Measurements from ENCODE around the gene FBXO36.
A peak's percentile ranks its signal among the peaks of the same experiment; 100 is the strongest.

FBXO36 gene

GRCh38 chr2:229970406-229970805, 48.1 kb downstream of the FBXO36 start:
- DNase-seq (ENCODE audit: low spot score): no peak

- no peak for DNase-seq (ENCODE audit: low spot score)
These were observed 49.0 kb downstream of the FBXO36 start for GRCh38 chr2:229971298-229971790.

DNA sequence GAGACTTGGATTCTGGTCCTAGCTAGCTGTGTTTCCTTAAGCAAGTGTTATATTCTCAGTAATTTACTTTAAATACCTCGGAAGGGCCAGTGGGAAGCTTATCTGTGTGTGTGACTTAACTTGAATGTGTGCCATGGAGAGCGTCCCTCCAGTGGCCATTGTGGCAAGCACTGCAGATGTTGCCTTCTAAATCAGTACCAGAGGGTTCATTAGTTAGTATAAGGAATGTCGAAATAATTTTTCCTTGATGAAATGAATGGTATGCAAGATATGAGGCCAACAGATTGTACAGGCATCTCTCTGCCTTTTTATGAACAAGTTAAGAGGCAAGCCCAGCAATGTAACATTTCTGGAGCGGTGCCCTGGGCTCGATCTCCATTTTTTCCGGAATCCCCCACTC, 52.0 kb downstream of the FBXO36 start:
- no peak for DNase-seq (ENCODE audit: low spot score)

- DNase-seq (ENCODE audit: low spot score): peak; percentile 24
These were observed 58.3 kb downstream of the FBXO36 start for GRCh38 chr2:229980431-229981184.

- no peak for DNase-seq (ENCODE audit: low spot score)
These were observed 70.9 kb downstream of the FBXO36 start for GRCh38 chr2:229993236-229993635.

DNA sequence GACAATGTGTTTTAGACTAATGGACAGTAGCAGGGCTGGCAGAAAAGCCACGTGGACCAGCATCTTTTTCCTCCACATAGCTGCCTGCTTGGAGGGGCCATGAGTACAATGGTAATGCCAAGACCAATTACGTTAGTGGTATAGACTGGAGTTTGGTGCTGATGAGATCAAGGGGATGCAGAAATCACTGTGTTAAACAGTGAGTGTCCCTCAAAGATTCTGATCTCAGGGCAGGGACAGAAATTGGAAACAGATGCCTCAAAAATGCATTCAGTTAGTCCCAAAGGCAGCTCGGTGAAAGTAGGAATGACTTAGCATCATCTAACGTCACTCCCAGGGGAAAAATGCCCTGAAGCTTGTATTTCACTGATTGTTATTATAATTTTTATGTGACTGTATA, 74.0 kb downstream of the FBXO36 start:
- DNase-seq (ENCODE audit: low spot score): no peak

GRCh38 chr2:229997565-229997964, 75.3 kb downstream of the FBXO36 start:
- no peak for DNase-seq (ENCODE audit: low spot score)

DNA sequence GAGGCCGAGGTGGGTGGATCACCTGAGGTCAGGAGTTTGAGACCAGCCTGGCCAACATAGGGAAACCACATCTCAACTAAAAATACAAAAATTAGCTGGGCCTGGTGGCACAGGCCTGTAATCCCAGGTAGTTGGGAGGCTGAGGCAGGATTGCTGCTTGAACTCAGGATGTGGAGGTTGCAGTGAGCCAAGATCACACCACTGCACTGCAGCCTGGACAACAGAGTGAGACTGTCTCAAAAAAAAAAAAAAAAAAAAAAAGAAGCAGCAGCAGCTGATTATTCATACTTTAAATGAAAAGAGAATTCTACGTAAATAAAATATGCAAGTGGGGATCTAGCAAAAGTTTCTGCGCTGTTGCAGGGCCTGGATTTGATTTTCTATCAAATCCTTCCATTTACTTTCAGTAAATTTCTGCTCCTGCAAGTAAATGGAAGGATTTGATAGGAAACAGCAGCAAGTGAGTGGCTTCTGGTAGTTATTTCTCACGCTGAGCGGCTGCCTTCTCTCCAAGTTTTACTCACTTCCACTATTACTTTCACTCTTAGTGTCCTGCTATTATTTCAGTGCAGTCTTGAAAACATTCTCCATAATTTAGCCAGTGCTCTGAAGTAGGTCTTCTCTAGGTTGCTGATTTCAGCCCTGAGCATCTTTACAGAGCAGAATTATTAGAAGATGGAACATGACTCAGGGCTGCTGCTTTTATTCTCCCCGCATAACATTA, 78.0 kb downstream of the FBXO36 start:
- DNase-seq (ENCODE audit: low spot score): peak; percentile 17

DNA sequence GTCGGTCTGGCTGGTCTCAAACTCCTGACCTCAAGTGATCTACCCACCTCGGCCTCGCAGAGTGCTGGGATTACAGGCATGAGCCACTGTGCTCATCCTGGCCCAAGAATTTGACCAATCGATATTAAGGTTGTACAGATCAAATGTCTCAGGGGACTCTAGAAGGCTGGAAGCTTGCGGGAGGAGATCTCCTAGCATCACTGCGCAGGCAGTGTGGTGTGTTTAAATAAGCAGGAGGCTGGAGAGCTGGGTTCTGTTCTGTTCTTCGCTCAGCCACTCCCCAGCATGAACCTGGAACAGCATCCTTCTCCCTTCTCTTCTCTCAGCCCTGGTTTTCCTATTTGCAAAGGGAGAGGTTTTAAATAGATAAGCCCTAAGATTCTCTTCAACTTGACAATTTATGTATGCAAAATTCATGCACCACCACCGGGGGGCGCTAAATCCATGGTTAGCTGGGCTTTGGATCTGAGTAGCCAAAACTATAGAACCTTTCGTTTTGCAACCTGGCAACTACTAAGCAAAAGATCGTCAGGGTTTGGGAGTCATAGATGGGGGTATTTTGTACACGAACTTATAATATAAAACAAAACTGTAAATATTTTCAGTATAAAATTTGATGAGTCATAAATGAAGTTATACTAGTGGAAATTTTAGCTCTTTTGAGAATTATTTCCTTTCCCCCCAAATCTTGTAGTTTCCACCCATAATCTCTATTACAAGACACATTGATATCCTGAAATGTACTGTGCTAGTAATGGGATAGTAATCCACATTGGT, 85.8 kb downstream of the FBXO36 start:
- peak; percentile 77 for DNase-seq (ENCODE audit: low spot score)

DNA sequence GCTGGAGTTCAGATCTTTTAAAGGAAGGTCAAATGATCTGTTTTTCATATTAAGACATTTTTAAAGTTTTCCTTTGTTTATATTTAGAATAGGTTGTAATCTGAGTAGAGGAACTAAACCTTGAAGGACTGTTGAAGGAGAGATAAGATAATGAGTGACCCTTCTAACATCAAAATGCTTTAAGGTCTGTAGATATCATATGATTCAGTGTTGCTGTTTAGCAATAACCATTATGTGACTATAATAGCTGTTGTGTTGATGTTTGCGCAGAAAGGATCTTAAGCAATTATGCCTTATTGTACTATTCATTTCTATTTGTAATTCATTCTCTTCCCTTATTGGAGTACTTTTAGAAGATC, 86.4 kb downstream of the FBXO36 start:
- DNase-seq (ENCODE audit: low spot score): no peak

GRCh38 chr2:230010501-230010900, 88.2 kb downstream of the FBXO36 start:
- no peak for DNase-seq (ENCODE audit: low spot score)

- no peak for DNase-seq (ENCODE audit: low spot score)
These were observed 89.3 kb downstream of the FBXO36 start for GRCh38 chr2:230011617-230012016.

DNA sequence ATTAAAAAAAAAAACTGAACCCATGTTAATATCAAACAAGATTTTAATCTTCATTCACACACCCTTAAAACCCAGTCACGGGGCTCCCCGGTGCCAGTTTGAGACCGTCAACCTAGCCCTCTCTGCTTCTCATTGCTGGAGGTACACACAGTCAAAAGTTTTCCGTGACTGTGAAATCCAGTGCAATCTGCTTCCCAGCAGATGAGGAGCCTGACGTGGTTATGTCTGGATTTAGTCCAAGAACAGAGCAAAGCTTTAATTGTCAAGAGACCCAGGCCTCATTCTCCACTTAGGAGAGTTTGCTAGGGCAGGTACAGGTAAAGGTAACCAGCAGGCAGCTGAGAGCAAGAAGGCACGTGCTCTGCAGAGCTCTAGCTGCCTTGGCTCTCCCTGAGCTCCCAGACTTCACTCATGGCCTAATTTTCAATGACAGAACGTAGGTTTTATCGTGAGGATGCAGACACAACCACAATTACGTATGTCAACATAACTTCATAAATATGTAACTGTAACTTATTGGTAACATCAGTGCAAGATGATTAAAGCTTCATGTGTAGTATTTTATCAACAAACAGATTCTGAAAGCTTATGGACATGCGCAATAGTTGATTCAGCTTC, 90.1 kb downstream of the FBXO36 start:
- no peak for DNase-seq (ENCODE audit: low spot score)

GRCh38 chr2:230016844-230017243, 94.5 kb downstream of the FBXO36 start:
- DNase-seq (ENCODE audit: low spot score): no peak

DNA sequence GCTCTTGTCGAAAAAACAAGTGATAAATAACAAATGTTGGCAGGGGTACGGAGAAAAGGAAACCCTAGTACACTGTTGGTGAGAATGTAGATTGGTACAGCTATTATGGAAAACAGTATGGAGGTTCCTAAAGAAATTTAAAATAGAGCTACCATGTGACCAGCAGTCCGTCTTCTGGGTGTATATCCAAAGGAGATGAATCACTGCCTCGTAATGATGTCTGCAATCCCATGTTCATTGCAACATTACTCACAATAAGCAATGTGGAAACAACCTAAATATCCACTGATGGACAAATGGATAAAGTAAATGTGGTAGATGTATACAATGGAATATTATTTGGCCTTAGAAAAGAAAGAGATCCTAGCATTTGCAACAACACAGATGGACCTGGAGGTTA, 95.8 kb downstream of the FBXO36 start:
- no peak for DNase-seq (ENCODE audit: low spot score)

GRCh38 chr2:230019742-230020141, 97.4 kb downstream of the FBXO36 start:
- DNase-seq (ENCODE audit: low spot score): no peak

DNA sequence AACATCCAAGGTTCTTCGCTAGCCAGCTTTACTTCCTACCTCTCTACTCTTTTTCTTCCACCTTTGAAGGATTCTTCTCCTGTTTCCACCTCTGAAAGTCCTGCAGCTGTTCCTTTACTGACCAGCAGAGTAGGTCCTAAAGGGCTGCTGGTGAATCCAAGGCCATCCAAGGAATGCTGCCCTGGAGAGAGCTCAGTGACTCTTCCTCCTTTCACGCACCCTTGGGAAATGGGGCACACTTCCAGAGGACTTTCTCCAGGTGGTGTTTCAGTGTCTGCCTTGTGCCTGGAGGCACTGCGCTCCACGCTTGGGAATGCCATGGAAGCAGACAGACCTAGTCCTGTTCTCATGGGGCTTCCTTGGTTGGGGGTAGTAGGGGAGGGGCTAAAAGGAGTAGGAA, 101.0 kb downstream of the FBXO36 start:
- no peak for DNase-seq (ENCODE audit: low spot score)

GRCh38 chr2:230042195-230042594, 119.9 kb downstream of the FBXO36 start:
- no peak for DNase-seq (ENCODE audit: low spot score)

DNA sequence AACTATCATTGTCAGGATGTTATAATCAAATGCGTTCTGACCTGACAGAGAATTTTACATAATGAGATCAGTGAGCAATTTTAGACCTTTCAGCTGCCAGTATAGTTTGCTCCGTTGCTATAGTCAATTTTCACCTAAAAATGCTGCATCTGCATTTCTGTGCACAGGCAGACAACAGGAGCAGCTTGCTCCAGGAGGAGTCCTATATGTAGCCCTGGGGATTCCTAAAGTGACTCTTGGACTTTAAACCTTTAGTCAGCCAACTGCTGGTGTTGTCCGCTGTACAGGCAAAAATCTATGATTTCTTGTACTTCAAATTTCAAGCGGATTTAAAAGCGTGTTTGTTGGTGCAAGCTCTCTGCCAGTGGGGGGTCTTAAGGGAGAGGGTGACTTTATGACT, 120.7 kb downstream of the FBXO36 start:
- DNase-seq (ENCODE audit: low spot score): no peak

DNA sequence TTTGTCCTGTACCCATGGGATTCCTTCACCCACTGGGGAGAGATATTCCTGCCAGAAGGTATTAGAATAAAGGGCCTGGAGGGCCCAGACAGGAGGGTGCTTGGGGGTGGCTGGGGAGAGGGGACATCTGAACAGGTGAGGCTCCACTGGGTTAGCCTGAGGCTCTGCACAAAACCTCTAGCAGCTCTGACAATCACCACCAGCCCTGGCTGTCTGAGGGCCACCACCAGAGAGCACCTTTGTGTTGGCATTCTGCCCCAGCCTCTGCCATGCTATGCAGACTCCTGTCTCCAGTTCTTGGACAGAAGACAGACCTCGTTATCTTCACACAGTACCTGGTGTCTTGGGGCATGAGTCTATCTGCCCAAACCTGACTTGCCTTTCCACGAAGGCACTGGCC, 121.2 kb downstream of the FBXO36 start:
- DNase-seq (ENCODE audit: low spot score): no peak

GRCh38 chr2:230046491-230046890, 124.2 kb downstream of the FBXO36 start:
- DNase-seq (ENCODE audit: low spot score): no peak

- DNase-seq (ENCODE audit: low spot score): no peak
These were observed 125.8 kb downstream of the FBXO36 start for GRCh38 chr2:230048010-230048671.
